Endothelial cell of umbilical vein (primary cell): ENCODE data around the gene MYRIP.

ENCODE experiments used
- GATA2 ChIP-seq: IDR thresholded peaks from 2 replicates; pipeline ENCODE4 v1.7.0; 2011; ENCODE audit warnings: low read depth, mild to moderate bottlenecking, moderate library complexity, mixed read lengths, low read length; ENCODE audit not compliant: insufficient read length, insufficient read depth
- JUN ChIP-seq: IDR thresholded peaks from 2 replicates; pipeline ENCODE4 v1.6.1; 2011; ENCODE audit warnings: borderline replicate concordance, low read depth; ENCODE audit not compliant: insufficient read length, insufficient read depth
- MYC ChIP-seq: IDR thresholded peaks from one replicate; pipeline ENCODE4 v1.6.1; 2011; ENCODE audit warnings: mild to moderate bottlenecking, low read depth, low read length
- POLR2A ChIP-seq: IDR thresholded peaks from 2 replicates; pipeline ENCODE4 v1.6.1; 2012; ENCODE audit warnings: low read depth, mild to moderate bottlenecking, control low read depth, low read length
- POLR2AphosphoS5 ChIP-seq: IDR thresholded peaks from 2 replicates; pipeline ENCODE4 v1.6.1; 2012; ENCODE audit warnings: low read depth, mild to moderate bottlenecking, control low read depth, low read length, moderate library complexity; ENCODE audit not compliant: insufficient read depth
- TF ChIP-seq, protein P1 (sequence below), 2 donors: IDR thresholded peaks; 1 replicate in 1 of 2; 2 replicates in 1 of 2; pipeline ENCODE4 v1.5.1; 2011; ENCODE audit warnings: low read length in 2 of 2, mild to moderate bottlenecking in 2 of 2, moderate library complexity in 2 of 2, control low read depth in 1 of 2, inconsistent platforms in 1 of 2, low read depth in 1 of 2; ENCODE audit not compliant: insufficient read depth in 1 of 2; ENCODE audit errors: extremely low read depth in 1 of 2
- TF ChIP-seq, protein P2 (sequence below): IDR thresholded peaks from 2 replicates; pipeline ENCODE4 v1.6.1; 2011; ENCODE audit not compliant: insufficient read depth, insufficient read length

DNA sequence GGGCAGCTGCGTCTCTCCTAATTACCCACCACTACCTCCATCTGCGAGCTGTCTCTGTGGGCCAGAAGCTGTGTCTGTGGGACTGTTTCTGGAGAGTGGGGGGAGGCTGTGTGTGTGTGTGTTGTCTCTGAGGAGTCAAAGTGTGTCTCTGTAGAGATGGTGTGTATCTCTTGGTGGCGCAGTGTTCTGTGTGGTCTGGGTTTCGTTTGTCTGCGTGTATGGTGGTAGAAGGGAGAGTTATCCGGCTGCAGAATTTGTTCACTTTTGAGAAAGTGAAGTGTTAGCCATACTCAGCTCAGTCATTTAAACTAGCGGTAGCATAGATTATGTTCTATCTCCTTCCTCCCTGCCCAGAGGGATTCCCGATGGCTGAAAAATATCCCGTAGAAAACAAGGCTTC is 2.2 kb downstream of the MYRIP start:
- TF ChIP-seq POLR2A (no peak), POLR2AphosphoS5 (no peak), JUN (no peak), MYC (no peak), GATA2 (no peak)
- TF ChIP-seq, protein P1, sequence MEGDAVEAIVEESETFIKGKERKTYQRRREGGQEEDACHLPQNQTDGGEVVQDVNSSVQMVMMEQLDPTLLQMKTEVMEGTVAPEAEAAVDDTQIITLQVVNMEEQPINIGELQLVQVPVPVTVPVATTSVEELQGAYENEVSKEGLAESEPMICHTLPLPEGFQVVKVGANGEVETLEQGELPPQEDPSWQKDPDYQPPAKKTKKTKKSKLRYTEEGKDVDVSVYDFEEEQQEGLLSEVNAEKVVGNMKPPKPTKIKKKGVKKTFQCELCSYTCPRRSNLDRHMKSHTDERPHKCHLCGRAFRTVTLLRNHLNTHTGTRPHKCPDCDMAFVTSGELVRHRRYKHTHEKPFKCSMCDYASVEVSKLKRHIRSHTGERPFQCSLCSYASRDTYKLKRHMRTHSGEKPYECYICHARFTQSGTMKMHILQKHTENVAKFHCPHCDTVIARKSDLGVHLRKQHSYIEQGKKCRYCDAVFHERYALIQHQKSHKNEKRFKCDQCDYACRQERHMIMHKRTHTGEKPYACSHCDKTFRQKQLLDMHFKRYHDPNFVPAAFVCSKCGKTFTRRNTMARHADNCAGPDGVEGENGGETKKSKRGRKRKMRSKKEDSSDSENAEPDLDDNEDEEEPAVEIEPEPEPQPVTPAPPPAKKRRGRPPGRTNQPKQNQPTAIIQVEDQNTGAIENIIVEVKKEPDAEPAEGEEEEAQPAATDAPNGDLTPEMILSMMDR (IDR thresholded peaks at IDR 0.05; ENCODE audit: extremely low read depth in 1 of 2, insufficient read depth in 1 of 2, low read depth in 1 of 2, low read length in 2 of 2): no peak
- TF ChIP-seq, protein P2, sequence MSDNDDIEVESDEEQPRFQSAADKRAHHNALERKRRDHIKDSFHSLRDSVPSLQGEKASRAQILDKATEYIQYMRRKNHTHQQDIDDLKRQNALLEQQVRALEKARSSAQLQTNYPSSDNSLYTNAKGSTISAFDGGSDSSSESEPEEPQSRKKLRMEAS: no peak
